GM04504 (cell line): ENCODE results near the gene ZRSR2.
"Not testable (repeated sequence)": the region's sequence is repeated elsewhere in the genome, so short reads cannot be mapped to it uniquely, and the experiment has no call there.

ENCODE experiments used
- DNase-seq: peaks from one replicate; pipeline ENCODE4 v3.0.0-alpha.2; 2012; ENCODE audit warnings: low read depth

The ZRSR2 gene

DNA sequence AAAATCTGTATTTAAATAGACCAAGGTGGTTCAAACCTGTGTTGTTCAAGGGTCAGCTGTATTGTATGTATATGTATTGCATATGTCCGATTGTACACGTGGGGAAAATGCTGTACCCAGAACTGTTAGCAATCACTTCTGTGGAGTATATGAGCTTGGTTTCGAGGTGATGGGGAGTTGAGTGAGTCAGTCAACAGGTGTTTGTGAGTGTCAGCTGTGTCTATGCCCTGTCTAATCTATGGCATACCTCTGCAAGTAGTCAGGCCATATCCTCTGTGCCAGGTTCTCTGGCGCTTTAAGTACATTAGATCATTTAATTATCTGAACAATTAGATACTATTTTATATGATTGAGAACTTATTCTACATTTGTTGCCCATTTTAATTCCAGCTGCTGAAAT lies 7.4 kb downstream of the ZRSR2 start:
- no peak for DNase-seq

DNA sequence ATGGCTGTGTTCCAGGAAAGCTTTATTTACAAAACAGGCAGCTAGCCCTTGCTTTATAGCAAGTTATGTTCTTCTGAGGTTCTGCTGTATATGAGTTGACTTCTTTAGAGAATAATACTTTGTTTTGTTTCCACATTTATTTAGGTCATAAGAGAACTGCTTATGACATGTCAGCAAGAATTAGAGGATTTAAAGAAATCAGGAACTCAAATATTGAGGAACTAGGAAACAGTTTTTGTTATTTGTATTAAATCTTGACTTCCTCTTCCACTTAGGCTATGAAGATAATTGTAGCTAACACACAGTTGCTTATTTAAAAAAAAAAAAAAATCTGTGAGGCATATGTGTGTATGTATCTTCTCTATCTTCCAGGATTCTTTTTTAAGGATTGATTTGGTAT lies 14.3 kb downstream of the ZRSR2 start:
- DNase-seq, result no peak

DNA sequence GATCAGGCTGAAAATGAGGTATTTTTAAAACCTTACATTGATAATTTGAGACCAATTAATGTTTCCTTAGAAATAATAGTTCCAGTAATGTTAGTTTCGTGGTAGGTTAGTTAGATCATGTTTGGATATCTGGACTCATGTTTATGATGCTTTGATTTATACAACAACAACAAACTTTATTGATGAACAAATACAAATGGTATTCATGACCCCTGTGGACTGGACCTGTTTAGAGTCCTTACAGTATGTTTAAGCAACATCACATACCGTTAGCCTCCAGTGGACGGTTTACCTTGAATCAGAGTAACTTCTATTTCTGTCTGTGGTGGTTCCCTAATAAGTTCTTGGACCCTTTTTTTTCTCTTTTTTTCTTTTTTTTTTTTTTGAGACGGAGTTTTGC lies 18.0 kb downstream of the ZRSR2 start:
- DNase-seq, result no peak

DNA sequence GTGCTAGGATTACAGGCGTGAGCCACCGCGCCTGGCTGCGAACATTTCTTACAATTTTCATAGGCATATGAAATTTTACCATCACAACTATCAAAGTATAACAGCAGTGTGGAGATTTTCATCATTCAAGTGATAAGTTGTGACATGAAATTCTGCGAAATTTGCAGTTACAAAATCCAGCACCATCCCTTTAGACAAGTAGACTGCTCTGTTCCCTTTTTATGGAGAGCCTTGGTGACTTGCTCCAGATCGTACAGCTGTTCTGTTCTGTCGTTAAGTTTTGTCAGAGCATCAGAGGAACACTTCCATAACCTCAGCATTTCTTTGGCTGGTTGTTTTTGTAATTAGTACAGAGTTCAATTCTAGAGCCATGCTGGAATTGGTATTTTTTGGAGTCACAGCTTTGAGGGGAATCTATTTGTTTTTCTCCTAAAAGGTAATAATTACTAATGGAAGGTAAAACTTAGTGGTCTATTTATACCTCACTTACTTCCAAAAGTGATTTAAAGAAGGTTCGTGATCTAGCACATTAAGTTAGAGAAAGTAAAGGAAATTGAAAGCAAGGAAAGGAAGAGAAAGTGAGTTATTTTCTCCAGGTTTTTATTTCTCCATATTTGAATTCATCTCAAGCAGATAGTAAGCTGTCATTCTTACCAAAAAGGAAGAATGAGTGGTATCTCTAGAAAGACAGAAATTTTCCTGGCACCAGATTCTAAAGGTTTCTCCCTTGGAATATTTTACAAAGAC lies 22.1 kb downstream of the ZRSR2 start:
- no peak for DNase-seq

DNA sequence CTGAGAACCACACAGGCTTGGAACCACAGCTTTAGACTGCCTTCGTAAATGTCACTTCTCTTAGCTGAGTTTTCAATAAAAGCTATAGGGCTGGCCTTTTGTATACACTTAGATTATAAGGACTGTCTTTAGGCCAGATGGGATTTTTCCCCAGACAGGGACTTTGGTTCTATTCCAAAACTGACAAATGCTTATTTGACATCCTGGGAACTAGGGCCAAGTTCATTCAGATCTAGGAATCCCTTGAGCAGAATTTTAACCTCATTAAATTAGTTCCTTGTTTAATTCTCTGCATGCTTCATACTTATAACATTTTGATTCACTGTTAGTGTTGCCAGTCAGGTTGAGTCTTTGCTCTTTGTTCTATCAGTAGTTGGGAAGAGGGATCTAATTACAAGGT lies 23.1 kb downstream of the ZRSR2 start:
- no peak for DNase-seq

DNA sequence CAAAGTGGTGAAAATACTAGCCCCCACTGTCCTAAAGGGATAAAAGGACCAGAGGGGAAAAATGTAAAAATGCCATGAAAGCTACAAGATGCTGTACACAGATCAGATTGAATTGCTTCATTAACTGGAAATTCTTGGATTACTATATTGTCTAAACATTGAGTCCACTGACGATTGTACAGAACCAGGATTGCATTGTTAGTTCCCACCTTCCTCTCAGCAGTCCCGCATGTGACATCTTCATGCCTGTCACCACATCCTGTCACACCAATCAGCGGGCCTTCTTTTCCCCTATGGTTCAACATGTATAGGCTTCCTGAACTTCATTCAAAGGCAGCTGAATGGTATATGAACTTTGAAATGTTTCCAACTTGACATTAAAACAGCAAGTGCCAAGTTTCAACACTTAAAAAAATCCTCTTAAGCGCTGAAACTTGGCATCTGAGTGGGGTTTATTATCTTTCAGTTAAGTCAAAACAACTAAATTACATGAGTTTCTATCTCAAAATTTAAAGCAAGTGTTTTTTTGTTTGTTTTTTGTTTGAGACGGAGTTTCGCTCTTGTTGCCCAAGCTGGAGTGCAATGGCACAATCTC lies 24.6 kb downstream of the ZRSR2 start:
- no peak for DNase-seq

DNA sequence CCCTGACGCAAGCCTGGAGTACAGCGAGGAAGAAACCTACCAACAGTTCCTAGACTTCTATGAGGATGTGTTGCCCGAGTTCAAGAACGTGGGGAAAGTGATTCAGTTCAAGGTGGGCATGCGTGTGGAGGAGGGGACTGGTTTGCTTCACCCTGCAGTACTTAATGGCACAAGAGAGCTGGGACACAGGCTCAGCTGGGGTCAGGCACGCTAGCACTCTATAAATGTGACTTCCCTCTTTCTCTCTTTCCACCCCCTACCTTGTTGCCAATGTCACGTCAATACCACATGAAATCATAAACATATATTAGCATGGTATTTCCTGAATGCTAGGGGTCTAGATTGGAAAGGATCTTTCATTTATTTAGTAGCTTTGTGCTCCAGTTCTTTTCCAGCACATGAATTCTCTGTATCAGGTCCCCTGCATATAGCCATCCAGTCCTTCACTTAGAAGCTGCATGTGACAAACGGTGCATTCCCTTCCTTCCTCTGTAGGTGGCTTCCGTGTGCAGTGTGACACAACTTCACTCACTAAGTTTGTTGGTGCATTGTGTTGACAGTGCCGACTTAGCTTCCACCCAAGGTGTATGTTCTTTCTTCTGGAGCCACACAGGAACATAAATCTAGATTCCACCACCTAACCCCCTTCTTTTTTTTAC lies 25.6 kb downstream of the ZRSR2 start:
- DNase-seq, result no peak

DNA sequence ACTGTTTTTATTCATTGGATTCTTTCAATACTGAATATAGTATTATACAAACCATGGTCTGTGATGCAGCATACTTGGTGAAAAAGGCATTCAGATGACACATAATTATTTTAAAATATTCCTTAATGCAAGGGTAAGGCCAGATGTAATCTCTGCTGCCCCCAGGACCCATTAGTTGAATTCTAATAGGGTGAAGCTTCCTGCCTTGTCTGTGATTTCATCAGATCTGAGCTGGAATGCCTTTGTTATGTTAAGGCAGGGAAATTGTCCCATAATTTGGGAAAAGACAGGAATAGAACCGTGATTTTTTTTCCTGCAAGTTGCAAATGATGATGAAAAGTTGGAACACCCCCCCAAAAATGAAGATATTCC lies 26.1 kb downstream of the ZRSR2 start:
- no peak for DNase-seq

DNA sequence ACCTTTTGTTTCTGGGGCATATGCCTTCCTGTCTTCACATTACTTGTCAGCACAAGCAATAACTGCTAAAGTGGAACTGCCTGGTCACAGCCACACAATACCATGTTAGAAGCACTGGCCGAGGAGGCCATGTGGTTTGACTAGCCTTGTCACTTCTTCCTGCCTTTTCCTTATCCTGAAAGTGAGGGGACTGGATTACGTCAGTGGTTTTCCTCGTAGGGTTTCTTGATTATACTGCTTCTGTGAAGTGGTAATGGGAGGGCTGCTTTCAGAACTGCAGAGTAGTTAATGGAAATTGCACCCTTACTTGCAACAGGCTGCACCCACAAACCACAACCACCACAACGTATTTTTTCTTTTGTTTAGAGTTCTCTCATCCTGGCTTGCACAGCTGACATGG lies 26.6 kb downstream of the ZRSR2 start:
- no peak for DNase-seq

DNA sequence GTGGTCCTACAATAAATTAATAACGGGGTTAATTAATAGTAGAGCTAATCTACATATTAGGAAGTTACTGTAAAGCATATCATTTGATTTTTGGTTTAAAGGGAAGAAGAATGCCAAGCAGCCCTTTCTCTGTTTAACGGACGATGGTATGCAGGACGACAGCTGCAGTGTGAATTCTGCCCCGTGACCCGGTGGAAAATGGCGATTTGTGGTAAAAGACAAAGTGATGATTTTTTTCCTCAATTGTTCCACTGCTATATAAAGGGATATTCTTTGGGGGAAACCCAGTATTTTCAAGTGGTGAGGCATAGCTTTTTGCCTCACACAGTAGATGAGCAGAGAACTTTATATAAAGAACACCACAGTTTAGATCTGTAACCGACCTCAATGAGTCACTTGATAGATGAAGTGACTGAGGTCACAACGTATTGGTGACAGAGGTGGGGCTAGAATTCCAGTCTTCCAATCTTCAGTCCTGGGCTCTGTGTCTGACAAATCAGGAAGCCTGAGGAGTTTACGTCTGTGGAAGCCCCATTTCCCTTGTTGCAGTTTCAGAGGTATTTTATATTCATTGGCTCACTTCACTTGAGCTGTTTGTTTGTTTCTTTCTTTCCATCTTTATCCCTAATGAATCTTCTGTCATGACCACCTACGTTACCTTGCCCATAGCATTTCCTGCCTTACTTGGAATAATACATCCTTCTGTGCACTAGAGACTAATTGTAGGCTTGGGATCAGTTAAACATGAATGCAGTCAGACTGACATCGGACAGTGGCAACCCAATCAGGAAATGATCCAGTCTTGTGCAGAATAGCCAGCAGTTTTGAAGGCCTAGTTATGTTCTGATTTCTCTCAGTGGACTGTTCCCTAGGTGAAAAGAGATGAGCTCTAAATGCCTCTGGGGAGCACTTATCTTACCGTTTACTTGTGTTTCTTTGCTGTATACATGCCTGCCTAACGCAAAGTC lies 30.1 kb downstream of the ZRSR2 start:
- DNase-seq, result no peak

DNA sequence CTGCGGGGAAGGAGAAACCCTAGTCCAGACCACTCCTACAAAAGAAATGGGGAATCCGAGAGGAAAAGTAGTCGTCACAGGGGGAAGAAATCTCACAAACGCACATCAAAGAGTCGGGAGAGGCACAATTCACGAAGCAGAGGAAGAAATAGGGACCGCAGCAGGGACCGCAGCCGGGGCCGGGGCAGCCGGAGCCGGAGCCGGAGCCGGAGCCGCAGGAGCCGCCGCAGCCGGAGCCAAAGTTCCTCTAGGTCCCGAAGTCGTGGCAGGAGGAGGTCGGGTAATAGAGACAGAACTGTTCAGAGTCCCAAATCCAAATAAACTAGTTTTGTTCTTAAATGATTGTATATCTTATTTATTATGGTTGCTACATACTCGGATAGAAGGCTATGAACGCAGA lies 32.6 kb downstream of the ZRSR2 start:
- no peak for DNase-seq

DNA sequence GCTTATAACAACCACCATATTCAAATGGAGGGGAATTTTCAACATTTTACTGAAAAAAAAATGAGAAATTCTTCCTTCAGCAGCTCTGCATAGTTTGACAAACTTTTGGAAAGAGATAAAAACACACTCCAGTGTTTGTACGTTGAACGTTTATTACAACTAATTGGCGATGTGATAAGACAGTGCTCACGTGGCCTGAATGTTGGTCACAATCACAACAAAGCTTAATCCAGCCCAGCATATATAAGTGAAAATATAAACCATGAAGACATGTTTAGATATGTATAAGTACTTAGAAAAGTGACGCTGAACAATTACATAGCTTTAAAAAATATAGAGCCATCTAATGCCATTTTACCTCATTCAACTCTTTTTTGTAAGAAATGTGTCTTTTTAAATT lies 35.7 kb downstream of the ZRSR2 start:
- DNase-seq, result no peak

DNA sequence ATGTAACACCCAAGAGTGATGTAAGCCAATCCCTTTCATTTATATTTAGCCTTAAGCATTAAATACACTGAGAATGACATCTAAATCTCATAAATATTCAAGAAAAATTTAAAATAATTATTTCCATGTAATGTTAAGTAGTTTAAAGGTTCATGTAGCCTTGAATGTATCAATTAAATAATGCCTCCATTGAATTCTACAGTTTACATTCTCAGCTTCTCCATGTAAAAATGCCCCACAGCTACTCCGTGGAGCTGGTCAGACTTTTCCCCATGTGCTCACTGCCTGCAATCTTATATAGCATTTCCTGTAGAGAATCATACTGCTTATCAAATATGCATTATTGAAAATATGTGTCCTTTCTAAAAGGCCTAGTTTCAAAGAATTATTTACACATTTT lies 38.9 kb downstream of the ZRSR2 start:
- DNase-seq, result no peak

DNA sequence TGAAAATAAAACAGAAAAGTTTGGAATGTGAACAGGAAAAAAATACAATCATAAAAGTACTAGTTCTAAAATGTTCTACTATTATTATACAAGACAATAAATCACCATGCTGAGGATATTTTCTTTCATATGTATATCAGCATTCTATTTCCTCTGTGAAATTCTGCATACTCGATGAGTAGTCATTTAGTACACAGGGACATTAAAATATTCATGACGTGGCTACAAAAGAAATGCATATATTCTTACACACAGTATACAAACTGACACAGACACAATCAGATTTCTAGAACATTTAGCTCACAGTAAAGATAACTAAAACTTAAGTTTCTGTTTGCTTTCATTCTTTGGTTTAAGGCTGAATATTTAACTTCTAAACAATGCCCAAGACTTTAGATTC lies 41.1 kb downstream of the ZRSR2 start:
- not testable (repeated sequence) for DNase-seq

DNA sequence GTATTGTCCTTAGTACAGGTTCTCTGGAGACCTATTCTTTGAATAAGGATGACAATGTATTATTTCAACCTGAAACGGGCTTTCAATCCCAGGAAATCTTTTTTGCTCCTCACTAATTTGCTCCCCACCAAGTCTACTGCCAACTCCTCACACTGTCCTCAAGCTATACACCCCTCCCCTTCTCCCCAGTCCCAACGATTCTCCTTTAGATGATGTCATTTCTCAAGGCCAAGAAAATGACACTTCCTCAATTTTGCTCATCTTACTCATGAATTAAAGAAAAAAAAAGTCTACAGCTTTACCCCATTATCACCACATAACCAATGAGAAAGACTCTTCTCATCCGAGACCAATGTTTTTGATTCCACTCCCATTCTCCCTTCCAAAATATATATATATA lies 43.8 kb downstream of the ZRSR2 start:
- no peak for DNase-seq

DNA sequence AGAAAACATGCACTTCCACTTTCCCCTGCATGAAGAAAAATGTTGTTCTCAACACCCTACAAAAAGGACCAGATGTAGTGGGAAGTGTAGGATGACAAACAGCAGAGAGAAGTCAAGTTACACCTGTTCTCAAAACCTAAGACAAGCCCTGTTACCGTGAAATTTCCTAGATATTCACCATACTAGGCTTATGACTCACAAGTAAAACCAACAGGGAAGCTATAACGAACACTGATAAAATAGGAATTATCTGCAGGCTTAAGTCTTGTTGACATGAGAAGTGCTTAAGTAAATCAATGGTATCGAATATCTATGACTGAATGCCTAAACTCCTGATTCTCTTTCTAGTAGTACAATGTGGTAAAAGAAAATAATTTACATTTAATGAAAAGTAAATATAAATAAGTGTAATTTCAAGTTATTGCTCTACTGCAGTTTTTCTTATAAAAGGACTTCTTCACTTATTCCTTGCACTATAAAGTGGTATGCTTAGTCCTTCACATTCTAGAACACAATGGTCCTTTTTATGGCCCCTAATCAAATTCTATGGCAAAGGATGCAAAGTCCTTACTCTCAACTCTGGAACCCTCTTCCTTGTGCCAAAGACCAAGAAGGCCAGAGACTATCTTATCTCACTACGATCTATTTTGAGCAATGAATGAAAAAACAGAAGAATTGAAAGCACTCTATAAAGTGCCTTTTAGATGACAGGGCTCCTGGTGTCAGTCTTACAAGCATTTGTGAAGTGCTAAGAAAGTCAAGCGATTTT lies 44.7 kb downstream of the ZRSR2 start:
- DNase-seq, result no peak

DNA sequence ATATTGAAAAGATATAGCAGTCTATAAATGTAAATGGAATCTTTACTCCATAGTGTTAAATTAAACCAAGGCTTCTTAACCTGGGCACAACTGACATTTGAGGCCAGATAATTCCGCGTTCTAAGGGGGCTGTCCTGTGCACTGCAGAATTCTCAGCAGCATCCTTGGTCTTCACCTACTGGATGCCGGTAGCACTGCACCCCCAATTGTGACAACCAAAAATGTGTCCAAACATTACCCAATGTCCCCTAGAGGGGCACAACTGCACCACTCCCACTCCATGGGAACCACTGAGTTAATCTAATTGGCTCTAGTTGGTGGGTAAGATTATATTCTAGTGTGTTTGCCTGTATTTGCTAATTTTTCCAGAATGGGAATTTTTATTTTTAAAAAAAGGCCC lies 47.7 kb downstream of the ZRSR2 start:
- no peak for DNase-seq

DNA sequence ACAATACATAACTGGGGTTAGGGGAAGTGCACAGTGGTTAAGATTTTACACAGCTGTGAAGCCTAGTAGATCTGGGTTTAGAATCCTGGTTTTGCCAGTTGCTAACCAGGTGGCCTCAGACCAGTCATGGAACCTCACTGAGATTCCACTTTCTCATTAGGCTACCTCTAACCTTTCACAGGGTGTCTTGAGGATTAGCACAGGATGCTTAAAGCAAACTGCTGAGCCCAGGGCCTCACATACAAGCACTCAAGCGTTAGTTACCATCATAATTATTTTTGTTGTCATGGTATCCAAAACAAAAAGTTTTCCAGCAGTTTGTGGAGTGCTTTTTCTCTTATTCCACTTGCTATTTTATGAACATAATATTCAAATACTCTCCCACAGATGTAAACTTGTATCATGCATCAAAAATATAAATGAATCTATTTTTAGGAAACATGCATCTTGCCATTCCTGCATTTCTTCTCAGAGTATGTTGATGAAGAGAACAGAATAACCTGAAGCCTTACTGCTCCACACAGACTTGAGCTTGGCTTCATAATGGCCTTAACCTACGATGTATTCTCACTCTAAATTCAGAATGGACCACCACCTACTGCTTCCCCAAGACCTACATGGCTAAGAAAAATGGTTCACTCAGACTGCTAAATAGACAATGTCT lies 51.7 kb downstream of the ZRSR2 start:
- DNase-seq, result no peak

DNA sequence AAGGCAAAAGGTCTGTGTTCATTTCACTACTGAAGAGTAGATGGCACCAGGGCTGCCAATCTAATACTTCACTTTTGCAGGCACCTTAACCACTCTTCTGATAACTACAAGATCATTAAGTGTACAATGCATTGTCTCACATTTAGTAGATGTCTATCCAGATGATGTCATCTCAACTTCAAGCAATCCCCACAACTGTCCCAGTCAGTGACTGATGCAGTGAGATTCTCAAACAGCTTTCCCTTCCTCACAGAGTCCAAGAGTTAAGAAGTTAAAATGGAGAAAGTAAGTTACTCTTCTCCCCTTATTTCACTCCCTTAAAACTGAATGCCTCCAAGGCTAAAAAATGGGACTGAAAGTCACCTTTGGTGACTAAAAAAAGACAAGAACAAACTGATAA lies 53.7 kb downstream of the ZRSR2 start:
- no peak for DNase-seq

DNA sequence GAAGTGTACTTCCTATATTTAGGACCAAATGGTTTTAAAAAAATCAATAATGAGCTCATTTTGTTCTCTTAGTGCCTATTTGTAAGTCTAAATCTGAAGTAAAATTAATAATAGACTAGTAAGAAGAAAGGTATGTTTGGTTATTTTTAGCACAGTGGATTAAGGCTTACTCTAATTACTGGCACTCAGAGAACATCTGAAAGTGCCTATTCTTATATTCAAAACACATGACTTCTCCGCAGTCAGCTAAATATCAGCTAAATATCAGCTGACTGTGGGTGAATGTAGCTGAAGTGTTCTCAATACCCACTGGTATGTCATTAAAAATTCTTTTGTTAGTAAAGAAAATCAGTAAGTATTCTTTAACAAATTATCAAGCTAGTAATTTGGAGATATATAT lies 58.3 kb downstream of the ZRSR2 start:
- DNase-seq, result no peak

DNA sequence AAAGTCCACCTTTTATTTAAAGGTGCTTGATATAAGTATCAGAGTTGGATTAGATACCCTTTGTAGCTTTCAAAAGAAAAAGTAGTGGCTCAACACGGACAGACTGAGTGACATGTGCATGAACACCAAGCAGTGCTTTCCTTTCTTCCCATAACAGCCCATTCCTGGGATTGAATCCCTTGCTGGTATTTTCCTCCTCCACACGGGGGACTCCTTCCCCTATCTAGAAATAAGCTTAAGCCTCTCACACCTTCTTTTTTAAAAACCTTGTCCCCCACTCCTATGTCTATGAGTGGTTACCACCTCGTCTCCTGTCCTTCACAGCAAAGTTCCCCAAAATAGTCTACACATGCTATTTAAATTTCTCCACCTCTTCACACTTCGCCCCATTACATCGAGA lies 59.3 kb downstream of the ZRSR2 start:
- DNase-seq, result no peak
